Measurements from ENCODE around the gene LRMDA.
A peak's percentile ranks its signal among the peaks of the same experiment; 100 is the strongest.

Gene LRMDA

DNA sequence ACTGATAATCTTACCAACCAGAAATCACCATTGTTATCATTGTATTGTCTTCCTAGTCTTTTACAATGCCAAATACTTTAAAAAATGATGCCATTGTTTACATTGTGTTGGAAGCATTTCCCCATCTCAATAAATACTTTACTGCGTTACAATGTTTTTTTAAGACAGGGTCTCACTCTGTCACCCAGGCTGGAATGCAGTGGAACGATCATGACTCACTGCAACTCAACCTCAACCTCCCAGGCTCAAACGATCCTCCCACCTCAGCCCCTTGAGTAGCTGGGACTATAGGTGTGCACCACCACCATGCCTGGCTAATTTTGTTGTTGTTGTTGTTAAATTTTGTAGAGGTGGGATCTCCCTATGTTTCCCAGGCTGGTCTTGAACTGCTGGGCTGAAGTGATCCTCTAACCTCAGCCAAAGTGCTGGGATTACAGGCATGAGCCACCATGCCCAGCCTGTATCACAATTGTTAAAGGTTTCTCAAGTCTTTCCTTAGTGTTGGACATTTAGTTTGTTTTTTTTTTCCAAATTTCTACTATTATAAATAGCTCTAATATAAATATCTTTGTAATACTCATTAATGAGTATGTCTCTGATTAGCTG is 13.5 kb downstream of the LRMDA start:
- no peak for DNase-seq (ENCODE audit: low read depth, low spot score)

DNA sequence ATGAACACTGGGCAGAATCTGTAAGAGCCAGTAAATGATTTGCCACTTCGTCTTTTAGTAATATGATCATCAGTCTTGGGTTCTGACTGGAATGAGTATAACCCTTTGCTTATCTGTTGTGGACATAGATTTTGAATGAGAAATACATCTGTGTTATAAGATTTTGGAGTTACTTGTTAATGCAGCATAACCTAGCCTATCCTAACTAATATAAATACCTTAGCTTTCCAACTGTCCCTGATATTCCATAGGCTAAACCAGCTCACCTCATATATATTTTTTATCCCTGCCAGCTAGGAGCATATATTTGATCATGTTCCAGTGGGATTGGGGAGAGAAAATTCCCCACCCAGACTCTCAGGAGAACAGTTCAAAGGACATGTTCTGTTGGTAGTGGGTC is 15.1 kb downstream of the LRMDA start:
- DNase-seq (ENCODE audit: low read depth, low spot score), result no peak

DNA sequence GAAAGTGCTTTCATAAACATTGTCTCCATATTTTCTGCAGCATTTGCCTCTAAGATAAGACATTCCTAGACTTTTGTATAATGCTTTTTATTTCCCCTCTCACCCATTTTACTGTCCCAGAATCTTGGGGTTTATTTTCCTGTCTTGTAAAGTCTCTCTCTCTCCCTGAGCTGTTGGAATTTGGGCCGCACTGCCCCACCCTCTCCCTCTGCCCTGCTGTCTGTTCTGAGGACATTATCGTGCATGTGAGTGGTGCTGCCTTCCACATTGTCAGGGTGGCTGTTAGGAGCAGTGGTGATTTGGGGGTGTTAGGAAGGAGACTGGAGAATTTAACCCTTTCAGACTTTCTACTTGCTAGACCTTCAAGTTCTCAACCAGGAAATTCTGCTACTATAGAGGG is 16.7 kb downstream of the LRMDA start:
- DNase-seq (ENCODE audit: low read depth, low spot score), result no peak

DNA sequence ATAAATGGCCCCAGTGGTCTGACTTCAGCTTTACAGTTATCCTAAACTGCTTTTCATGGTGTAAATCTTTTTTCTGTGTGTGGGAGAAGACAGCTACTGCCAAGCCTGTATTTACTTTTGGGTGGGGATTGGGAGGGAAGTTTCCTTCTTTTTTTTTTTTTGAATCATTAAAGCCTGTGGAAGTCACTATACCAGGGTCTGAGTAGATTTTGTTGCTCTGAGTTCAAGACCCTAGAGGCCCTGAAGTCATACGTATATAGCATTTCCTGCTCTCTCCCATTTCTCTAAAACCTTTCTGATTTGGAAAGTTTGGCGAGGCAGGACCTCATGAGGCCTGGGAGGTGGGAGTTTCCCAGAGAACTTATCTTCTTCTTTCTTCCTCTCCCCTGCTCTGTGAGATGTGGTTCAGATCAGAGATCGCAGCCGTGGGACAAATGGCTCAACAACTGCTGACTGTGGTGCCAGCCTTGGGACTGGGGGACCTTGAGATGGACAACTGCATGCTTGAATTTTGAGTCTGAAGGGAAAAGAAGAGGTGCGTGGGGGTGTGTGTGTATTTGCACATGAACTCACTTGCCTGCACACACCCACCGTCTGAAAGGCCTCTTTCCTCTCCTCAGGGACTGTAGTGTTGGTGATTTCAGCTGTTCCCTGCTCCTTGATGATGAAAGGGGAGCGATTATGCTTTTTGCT is 18.1 kb downstream of the LRMDA start:
- DNase-seq (ENCODE audit: low read depth, low spot score), result no peak

DNA sequence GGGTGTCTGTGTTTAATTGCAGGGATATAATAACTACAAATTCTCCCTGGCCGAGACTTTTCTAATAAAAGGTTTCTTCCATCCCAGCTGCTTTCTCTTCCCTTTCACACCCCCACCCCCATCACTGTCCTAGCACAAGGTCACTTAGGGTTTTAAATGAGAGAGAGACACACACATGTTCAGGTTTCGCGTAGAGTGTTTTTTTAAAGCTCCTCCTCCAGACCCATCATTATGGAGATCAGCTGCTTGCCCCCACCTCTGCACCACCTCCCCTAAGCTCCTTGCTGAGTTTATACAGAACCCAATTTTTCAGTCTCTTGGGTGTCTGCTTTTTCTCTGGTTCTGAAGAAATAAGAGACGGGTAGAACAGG is 18.6 kb downstream of the LRMDA start:
- no peak for DNase-seq (ENCODE audit: low read depth, low spot score)

DNA sequence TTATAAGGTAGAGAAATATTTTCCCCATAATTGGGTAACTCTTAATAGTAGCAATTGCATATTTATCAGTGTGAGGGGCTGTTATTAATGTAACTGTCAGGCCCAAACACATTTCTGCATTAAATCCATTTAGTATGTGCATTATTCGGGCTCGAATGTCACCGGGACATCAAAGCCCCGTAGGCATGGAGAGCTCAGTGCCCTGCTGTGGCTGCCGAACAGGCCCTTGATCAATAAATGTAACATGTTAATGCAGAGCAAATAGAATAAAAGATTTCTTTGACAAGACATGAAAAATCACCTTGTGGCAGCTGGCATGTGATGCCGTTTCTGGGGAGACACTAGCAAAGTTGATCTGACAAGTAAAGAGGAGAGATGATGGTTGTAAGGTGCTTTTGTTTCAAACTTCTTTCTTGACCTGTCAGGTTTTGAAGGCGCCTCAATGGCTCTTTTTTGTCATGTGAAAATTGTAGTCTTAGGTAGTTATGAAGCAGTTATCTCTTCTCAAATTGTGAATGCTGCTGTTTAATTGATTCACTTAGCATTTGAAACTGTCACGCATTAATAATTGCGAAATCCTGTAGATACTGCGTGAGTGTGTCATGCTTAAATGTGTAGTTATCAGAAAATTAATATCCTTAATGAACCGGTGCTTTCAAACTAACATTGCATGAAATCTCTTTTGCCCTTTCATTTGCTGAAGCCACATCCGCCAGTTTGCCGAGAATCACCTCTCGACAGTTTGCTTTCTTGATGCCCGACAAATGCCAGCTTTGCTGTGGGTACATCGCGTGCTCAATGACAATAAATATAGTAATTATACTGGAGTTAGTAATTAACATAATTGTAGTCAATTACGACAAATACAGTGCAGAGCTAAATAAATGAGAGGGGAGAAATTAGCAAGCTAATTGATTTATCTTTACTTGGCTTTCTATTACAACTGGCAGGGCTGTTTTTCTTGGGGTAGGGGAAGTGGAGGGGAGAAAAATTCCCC is 19.5 kb downstream of the LRMDA start:
- no peak for DNase-seq (ENCODE audit: low read depth, low spot score)

DNA sequence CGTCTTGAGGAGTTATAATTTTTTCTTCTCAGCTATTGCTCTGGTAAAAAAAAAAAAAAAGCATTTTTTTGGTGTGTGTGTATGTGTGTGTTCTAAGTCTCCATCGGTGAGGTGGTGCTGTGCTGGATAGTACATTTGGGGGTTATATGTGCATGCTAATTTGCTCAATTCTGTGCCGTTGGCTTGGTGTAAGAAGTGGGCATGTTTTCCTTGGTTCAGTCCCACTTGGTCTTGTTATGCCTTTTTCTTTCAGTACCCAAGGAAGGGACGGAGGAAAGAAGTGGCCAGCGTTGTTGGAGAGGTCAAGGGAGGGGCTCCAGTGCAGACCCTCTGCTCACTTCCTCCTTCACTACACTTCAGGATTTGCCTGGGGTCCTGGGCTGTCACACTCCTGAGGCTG is 20.4 kb downstream of the LRMDA start:
- DNase-seq (ENCODE audit: low read depth, low spot score), result no peak

DNA sequence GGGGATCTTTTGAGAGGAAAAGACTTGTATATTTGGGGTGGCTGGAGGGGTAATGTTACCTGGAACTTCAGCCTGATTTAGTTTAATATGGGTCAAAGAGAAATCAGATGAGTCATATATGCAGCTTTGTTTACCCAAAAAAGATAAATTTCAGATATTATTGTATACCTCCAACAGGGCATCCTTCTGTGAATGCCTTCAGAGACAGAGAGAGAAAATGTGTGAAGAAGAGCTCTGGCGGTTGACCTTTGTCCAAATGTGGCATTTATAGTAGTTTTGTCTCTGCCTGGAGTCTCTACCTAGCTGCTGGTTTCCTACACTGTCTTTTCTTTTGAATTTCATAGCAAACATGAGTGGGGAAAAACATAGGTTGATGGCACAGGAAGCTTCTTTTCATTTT is 21.6 kb downstream of the LRMDA start:
- DNase-seq (ENCODE audit: low read depth, low spot score), result no peak

DNA sequence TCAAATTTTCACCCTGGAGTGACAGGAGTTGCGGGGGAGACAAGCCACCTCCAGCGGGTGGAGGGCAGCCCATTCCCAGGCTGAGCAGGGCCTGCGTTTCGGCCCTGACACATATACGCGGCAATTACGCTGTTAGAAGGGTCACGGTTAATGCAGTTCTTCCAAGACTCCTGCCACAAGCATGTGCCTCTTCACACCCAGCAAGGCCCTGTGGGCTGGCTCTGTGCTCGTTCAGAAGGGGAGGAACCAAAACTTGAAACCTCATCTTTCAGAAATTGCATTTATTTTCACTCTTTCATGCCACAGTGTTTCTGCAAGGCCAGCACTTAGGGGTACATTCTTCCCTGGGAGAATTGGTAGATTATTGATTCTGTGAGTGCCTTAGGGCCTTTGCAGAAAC is 24.7 kb downstream of the LRMDA start:
- DNase-seq (ENCODE audit: low read depth, low spot score), result no peak

DNA sequence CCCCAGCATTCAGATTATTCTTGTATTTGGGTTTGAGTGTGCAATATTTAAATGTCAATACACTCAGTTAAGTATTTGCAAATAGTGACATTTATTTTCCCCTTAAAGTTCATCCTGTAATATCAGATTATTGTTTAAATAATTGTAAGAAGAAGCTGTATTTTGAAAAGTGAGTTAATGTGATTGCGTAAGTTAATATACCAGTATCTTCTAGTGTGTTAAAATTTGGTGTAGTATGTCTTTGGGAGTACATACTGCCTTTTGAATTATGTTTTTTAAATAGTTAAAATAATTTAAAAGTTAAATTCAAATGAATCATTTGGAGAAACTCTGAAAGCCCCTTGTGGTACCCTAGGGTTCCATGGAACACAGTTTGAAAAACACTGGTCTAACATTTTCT is 28.6 kb downstream of the LRMDA start:
- no peak for DNase-seq (ENCODE audit: low read depth, low spot score)

DNA sequence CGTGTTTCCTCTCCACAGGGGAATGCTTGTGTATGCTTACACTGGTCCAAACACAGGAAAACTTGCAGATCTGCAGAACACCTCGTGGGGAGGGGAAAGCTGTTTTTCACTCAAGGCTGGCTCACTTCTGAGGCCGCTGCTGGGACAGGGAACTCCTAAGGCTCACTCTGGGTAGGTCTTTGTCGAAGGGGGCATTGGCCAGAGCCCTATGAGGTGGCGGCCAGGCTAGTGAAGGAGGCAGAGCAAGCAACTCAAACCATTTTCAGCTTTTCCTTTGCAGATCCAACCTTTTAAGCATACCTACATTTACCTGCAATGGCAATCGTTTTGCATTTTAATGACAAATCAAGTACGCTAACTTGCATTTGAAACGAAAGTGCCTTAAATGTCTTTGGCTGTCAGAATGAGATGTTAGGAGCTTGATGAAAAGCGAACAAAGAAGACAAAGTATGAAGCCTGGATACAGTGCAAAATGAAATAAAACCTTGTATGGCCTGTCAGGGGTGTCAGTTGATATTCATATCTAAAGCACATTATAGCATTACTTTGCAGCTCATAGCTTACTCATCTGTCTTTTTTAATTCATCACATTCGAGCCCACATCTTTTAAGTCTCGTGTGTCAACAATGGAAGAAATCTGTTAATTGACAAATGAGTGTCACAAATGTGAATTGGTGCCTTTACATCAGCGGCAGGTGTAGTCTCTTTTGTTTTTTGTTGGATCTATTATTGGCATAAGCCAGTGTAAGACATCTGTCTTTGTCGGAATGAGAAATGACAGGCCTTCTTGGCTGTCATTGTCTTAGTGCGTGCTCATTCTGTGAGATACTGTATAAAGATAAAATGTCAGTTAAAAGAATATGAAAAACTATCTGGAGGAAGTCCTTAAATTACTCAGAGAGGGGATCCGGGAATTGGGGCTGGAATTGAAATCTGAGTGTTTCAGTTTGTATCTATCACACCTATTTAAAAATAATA is 30.5 kb downstream of the LRMDA start:
- no peak for DNase-seq (ENCODE audit: low read depth, low spot score)

DNA sequence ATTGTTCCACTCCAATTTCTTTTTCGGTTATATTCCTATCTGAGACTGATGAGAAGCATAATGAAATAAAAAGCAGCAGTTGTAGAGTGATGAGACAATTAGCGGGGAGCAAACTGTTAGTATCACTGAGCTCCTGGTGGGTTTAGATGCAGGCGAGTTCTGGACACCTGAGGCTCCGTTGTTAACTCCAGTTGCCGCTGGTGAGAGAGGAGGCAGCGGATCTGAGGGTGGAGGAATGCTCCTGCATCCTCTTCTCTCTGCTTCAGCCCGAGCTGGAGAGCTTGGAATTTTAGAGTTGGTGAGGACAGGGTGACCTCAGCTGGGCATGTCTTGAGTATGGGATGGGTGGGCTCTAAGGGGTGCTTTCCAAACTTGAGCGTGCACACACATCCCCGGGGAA is 31.4 kb downstream of the LRMDA start:
- DNase-seq (ENCODE audit: low read depth, low spot score), result no peak

DNA sequence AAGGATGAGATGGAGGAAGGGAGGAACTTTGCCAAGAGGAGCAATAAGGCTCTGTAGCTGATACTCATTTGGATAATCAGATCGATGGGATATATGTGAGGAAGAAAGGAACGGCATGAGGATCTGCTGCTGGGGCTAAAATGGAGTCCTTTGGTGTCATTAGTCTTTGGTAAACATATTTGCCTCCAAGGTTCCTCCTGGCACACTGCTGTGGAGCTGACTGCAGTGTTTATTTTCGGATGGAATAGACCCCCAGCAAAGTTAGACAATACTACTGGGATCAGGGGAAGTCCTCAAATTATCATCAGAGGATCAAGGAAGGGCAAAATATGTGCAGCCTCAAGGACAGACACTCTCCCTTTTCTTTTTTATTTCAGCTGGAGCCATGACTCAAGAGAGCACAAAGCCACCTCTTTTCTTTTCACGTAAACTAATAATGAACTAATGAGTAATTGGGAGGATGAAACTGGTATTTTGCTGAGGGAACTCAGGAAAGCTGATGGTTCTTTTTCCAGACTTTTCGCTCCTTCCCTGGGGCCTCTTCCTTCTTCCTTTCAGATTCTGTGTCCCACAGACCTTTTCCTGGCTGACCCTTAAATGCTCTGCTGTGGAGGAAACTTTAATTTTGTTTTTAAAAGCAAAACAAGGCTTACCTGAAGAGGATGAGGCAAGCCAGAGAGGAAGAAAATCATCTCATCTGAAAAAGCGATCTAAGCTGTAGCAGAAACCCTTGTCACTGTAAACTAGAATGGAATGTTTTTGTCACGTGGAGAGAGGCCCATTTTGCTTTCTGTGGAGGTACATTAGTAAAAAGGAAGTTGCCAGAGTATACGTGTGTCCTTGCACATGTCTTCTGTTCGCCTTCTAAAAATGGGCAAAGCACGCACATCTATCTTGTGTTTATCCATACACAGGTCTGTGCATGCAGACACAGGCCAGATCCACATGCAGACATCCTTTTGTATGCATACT is 33.3 kb downstream of the LRMDA start:
- DNase-seq (ENCODE audit: low read depth, low spot score), result no peak

DNA sequence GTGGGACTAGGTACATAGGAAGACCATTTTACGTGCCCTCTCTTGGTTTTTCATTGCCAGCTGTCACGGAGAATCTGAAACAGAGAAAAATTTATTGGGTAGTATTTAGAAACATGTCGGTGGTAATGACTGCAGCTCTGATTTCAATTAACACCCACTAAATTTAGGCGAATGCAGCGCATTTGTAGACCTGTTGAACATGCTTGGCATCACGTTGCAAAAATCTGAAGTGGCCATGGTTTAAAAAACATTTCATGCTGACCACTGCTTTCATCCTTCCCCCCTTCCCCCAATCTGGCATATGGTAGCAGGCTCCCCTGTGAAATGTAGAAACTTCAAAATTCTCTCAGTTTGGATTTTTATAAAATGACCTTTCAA is 34.0 kb downstream of the LRMDA start:
- no peak for DNase-seq (ENCODE audit: low read depth, low spot score)

DNA sequence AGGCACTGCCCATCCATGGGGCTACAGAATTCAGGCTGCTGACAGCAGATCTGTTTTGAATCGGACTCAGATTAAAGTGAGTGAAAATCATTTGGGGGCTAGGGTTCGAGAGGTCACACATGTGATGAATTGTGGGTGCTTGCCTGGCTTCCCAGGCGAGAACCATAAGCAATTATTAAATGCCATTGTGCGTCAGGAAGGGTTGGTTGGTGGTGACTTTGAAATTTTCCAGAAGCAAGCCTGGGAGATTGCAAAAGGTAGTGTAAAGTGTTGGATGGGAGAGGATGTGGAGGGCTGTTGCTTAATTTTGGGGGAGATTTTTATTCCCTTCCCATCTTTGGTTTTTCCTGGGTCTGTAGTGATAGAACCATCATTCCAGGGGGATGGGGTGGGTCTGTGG is 34.6 kb downstream of the LRMDA start:
- DNase-seq (ENCODE audit: low read depth, low spot score), result no peak

DNA sequence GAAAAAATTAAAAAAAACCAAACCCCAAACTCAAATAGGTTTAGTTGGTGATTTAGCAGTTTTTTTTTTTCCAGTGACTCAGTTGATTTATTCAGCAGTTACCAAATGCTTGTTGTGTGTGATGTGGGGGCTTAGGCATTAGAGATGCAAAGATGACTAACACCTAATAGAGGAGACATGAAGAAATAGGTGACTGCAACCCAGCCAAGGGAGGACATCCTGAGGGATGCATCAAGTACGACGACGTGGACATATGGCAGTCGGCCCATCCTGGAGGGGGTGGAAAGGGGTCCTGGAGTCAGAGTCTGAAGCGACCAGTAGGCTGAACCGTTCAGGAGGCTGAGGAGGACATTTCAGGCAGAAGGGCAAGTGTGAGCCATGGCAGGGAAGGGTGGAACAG is 35.5 kb downstream of the LRMDA start:
- DNase-seq (ENCODE audit: low read depth, low spot score), result no peak

DNA sequence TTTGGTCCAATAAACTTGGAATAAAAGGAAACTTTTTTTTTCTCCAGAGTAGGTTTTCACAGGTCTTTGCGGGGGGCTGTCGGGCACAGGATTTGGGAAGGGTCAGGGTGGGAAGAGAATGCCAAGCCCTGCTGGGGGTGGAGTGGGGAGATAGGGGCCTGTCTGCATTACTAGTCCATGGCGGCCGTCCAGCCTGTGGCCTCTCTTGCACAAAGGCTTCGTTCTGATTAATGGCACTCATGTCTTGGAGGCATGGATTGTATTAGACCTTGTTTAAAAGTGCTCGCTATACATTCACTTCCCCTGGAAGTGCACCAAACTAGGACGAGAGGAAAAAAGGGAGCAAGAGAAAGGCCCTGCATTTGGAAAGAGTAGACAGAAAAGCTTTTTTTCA is 37.2 kb downstream of the LRMDA start:
- DNase-seq (ENCODE audit: low read depth, low spot score), result no peak

DNA sequence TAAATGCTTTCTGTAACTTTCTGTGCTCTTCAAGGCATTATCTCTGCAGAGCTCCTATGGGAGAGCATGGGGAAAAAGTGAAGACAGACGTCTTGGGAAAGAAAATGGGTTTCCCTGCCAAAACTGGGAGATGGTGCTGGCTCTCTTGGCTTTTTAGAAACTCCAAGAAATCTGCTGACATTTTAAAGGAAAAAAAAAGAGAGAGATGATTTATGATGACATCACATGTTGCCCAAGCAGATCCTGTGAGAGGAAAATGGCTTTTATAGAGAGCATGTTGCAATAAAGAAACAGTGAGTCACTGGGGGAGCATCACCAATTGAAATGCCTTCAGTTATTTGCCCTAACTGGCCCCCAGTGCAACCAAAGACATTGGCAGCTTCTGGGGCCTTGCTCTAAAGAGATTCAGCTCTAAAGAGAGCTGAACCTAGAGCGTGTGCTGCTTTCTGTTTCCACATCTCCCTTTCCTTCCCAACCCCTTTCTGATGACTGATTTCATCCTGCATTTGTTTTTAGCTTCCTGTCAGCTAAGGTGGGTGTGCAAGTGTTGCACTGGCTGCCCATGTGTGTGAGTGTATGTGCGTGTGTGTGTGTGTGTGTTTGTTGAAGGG is 37.7 kb downstream of the LRMDA start:
- DNase-seq (ENCODE audit: low read depth, low spot score), result peak; percentile 34

DNA sequence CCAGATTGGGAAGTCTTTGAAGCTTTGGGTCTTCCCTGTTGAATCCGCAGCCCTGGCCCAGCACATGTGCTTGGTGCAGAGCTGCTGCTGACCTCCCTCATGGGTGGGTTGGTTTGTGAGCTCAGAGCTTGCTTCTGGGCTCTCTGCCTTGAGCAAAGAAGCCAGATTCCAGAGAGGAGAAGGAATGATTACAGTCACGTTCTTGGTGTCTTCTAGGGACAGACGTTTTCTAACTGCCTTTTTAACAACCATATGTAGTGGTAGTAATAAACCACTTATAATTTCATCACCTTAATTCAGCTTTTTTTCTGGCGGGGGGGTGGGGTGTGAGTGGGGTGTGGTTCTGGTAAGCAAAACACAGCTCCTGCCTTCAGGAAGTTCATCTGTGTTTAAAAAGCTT is 39.5 kb downstream of the LRMDA start:
- no peak for DNase-seq (ENCODE audit: low read depth, low spot score)

DNA sequence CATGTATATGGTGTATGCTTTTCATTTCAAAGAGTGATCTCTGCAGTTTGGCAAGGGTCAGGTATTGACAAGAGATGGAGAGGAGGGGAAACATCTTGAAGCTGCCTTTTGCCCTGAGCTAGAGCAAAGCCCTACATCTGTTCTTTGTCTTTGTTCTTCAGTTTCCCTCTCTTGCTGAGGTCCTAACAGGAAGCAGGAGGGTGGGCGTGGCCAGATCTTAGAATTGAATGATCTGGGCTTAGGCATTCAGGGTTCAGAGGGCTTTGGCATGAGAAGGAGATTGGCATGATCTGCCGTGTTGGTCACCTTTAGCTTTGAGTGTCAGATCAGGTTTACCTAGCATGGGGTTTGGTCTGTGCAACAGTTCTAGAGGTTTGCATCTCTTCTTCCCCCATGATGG is 41.3 kb downstream of the LRMDA start:
- DNase-seq (ENCODE audit: low read depth, low spot score), result no peak

Measured in astrocyte of the hippocampus (primary cell).